Measurements from ENCODE around the gene ARF1. TPM values are rescaled to one million over a fixed set of nuclear protein-coding genes. Genes with fewer than 3 reads are reported as not detected.

The ARF1 gene
- total RNA-seq (100 to 1,000 TPM; 291 to 356 TPM), polyA plus RNA-seq (100 to 1,000 TPM; 232 to 349 TPM)
- long read RNA-seq, donor 1, transcript ARF1-210 (5 exons, 597 nt): minor isoform, 18 of 2,655 reads
- long read RNA-seq, donor 1, transcript ARF1-202 (5 exons, 678 nt): minor isoform, 12 of 2,655 reads
- long read RNA-seq, donor 1, transcript ARF1-201 (5 exons, 1,888 nt): major isoform, 2,324 of 2,655 reads
- long read RNA-seq, donor 1, transcript ARF1-213 (5 exons, 1,972 nt): minor isoform, 79 of 2,655 reads
- long read RNA-seq, donor 1, partial matches to known transcripts: 116 of 2,655 reads
- long read RNA-seq, donor 1, other reads (novel, unspliced or antisense): 87 of 2,655 reads
- long read RNA-seq, donor 2, transcript ARF1-213 (5 exons, 1,972 nt): minor isoform, 7 of 304 reads
- long read RNA-seq, donor 2, transcript ARF1-201 (5 exons, 1,888 nt): major isoform, 256 of 304 reads
- long read RNA-seq, donor 2, partial matches to known transcripts: 14 of 304 reads
- long read RNA-seq, donor 2, other reads (novel, unspliced or antisense): 24 of 304 reads

- peaks cover 2 to 10% of the 10 kb centered on the region in 2 donors for H3K4me1 ChIP-seq (ENCODE audit: control insufficient read depth in 1 of 2, insufficient read depth in 2 of 2, low read length in 2 of 2)
- H3K9me3 ChIP-seq (ENCODE audit: control insufficient read depth, low read length): no peaks in the 10 kb centered on the region
- 1% methylated on average over 58 to 87 of the region's 87 CpGs for WGBS, 2 donors
- no peaks in the 10 kb centered on the region for H3K36me3 ChIP-seq (ENCODE audit: control insufficient read depth in 1 of 2, insufficient read depth in 2 of 2, low read length in 1 of 2)
- intact Hi-C loops (cut with DNase I): loop anchor here (2.0 to 10.0 kb wide), 3 partner anchors 26 to 738 kb away; partner anchors contain the start of gene MRPL55 (in 1 of the 2)
- peak within 1 kb of the TSS; percentile 58 to 88 for H3K27ac ChIP-seq (ENCODE audit: low read depth in 1 of 2, low read length in 2 of 2)
- DNase-seq (peak; percentile 95 to 96), ATAC-seq (ENCODE audit: low FRiP score) (peak; percentile 96)
- H3K27me3 ChIP-seq (ENCODE audit: control insufficient read depth in 1 of 2, insufficient read depth in 2 of 2, low read length in 1 of 2): no peaks in the 10 kb centered on the region
- H3K4me3 ChIP-seq (ENCODE audit: low read length in 2 of 2): peak within 1 kb of the TSS; percentile 46 to 96
These were observed at the start of gene ARF1 for GRCh38 chr1:228082214-228082917. ARF1 (plus strand) TSS chr1:228082708; CDS start chr1:228097115, 14,407 bp downstream.

DNA sequence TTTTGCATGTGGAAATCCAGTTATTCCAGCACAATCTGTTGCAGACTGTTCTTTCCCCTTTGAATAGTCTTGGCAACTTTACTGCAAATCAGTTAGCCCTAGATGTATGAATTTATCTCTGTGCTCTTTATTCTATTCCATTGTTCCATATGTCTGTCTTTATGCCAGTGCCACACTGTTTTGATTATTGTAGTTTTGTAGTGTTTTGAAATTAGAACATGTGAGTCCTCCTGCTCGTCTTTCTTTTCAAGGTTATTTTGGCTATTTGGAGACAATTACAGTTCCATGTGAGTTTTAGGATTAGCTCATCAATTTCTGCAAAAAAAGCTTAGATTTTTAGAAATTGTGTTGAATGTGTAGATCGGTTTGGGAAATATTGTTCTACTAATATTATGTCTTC lies 49.1 kb upstream of the ARF1 start:
- no peaks in the 10 kb centered on the region for H3K4me1 ChIP-seq (ENCODE audit: control insufficient read depth in 1 of 2, insufficient read depth in 2 of 2, low read length in 2 of 2)
- no peak for ATAC-seq (ENCODE audit: low FRiP score)
- no peak for DNase-seq
- H3K4me3 ChIP-seq (ENCODE audit: low read length in 2 of 2): no peak overlapping the region
- H3K9me3 ChIP-seq (ENCODE audit: control insufficient read depth, low read length): peaks cover 5% of the 10 kb centered on the region
- intact Hi-C loops (cut with DNase I): no loop called here
- 87 to 92% methylated on average over 2 of the region's 2 CpGs for WGBS, 2 donors
- H3K27me3 ChIP-seq (ENCODE audit: control insufficient read depth in 1 of 2, insufficient read depth in 2 of 2, low read length in 1 of 2): no peaks in the 10 kb centered on the region
- no peaks in the 10 kb centered on the region for H3K36me3 ChIP-seq (ENCODE audit: control insufficient read depth in 1 of 2, insufficient read depth in 2 of 2, low read length in 1 of 2)
- no peak overlapping the region for H3K27ac ChIP-seq (ENCODE audit: low read depth in 1 of 2, low read length in 2 of 2)

- Histone ChIP-seq H3K4me3 (ENCODE audit: low read length in 2 of 2) (no peak overlapping the region), H3K27me3 (ENCODE audit: control insufficient read depth in 1 of 2, insufficient read depth in 2 of 2, low read length in 1 of 2) (no peaks in the 10 kb centered on the region), H3K4me1 (ENCODE audit: control insufficient read depth in 1 of 2, insufficient read depth in 2 of 2, low read length in 2 of 2) (no peaks in the 10 kb centered on the region), H3K27ac (ENCODE audit: low read depth in 1 of 2, low read length in 2 of 2) (no peak overlapping the region), H3K9me3 (ENCODE audit: control insufficient read depth, low read length) (peaks cover 2% of the 10 kb centered on the region), H3K36me3 (ENCODE audit: control insufficient read depth in 1 of 2, insufficient read depth in 2 of 2, low read length in 1 of 2) (no peaks in the 10 kb centered on the region)
- DNase-seq: peak; percentile 27 to 60
- 92 to 95% methylated on average over 16 of the region's 16 CpGs for WGBS, 2 donors
- intact Hi-C loops (cut with DNase I): no loop called here
- no peak for ATAC-seq (ENCODE audit: low FRiP score)
These were observed 47.3 kb upstream of the ARF1 start for GRCh38 chr1:228034954-228035837.

DNA sequence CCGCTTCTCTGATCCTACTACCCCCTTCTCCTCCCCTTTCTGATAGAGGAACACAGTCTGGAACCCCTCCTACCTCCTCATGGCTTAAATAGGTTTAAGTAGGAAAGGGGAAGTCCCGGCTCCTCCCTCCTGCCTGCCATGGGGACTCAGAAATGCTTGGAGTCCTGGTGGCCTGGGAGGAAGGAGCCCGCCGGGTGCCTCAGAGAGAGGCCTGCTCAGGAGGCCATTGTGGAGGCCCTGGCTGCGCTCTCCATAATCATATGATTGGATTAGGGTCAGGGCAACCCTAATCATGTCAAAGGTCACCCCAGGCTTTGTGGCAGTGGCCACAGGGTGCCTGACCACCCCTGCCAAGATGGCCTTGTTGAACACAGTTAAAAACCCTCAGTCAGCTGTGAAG lies 46.7 kb upstream of the ARF1 start:
- DNase-seq: peak; percentile 19
- ATAC-seq (ENCODE audit: low FRiP score): no peak
- H3K27ac ChIP-seq (ENCODE audit: low read depth in 1 of 2, low read length in 2 of 2): no peak overlapping the region
- no peaks in the 10 kb centered on the region for H3K27me3 ChIP-seq (ENCODE audit: control insufficient read depth in 1 of 2, insufficient read depth in 2 of 2, low read length in 1 of 2)
- intact Hi-C loops (cut with DNase I): no loop called here
- H3K9me3 ChIP-seq (ENCODE audit: control insufficient read depth, low read length): peaks cover 2% of the 10 kb centered on the region
- no peaks in the 10 kb centered on the region for H3K4me1 ChIP-seq (ENCODE audit: control insufficient read depth in 1 of 2, insufficient read depth in 2 of 2, low read length in 2 of 2)
- H3K4me3 ChIP-seq (ENCODE audit: low read length in 2 of 2): no peak overlapping the region
- H3K36me3 ChIP-seq (ENCODE audit: control insufficient read depth in 1 of 2, insufficient read depth in 2 of 2, low read length in 1 of 2): no peaks in the 10 kb centered on the region
- 90 to 91% methylated on average over 4 to 5 of the region's 5 CpGs for WGBS, 2 donors

DNA sequence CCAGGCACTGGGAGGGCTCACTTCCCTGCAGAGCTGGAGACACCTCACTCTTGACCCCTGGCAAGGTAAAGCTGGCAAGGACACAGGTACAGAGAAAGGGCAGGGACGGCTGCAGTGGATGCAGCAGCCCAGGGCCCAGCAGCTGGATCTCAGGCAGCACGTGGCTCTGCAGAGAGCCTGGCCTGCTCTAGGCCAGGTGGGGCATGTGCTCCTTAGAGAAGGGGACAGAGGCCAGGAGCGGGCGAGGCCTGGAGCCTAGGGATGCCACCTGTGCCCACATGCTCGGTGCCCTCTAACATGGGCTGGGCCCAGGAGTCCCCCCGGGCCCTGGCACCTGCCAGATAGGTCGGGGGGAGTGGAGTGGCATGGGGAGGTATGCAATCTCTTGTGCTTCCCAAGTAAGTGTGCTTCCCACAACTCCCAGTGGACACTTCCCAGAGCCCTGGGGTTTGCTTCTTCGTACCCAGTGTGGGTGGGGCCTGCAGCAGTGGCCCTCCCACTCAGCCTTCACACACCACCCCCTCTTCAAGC lies 45.7 kb upstream of the ARF1 start:
- H3K27ac ChIP-seq (ENCODE audit: low read depth in 1 of 2, low read length in 2 of 2): no peak overlapping the region
- DNase-seq (peak; percentile 12 to 55), ATAC-seq (ENCODE audit: low FRiP score) (no peak)
- intact Hi-C loops (cut with DNase I): no loop called here
- WGBS, 2 donors: 90 to 91% methylated on average over 8 of the region's 8 CpGs
- no peaks in the 10 kb centered on the region for H3K36me3 ChIP-seq (ENCODE audit: control insufficient read depth in 1 of 2, insufficient read depth in 2 of 2, low read length in 1 of 2)
- H3K27me3 ChIP-seq (ENCODE audit: control insufficient read depth in 1 of 2, insufficient read depth in 2 of 2, low read length in 1 of 2): no peaks in the 10 kb centered on the region
- no peaks in the 10 kb centered on the region for H3K4me1 ChIP-seq (ENCODE audit: control insufficient read depth in 1 of 2, insufficient read depth in 2 of 2, low read length in 2 of 2)
- H3K9me3 ChIP-seq (ENCODE audit: control insufficient read depth, low read length): peaks cover 2% of the 10 kb centered on the region
- H3K4me3 ChIP-seq (ENCODE audit: low read length in 2 of 2): no peak overlapping the region

DNA sequence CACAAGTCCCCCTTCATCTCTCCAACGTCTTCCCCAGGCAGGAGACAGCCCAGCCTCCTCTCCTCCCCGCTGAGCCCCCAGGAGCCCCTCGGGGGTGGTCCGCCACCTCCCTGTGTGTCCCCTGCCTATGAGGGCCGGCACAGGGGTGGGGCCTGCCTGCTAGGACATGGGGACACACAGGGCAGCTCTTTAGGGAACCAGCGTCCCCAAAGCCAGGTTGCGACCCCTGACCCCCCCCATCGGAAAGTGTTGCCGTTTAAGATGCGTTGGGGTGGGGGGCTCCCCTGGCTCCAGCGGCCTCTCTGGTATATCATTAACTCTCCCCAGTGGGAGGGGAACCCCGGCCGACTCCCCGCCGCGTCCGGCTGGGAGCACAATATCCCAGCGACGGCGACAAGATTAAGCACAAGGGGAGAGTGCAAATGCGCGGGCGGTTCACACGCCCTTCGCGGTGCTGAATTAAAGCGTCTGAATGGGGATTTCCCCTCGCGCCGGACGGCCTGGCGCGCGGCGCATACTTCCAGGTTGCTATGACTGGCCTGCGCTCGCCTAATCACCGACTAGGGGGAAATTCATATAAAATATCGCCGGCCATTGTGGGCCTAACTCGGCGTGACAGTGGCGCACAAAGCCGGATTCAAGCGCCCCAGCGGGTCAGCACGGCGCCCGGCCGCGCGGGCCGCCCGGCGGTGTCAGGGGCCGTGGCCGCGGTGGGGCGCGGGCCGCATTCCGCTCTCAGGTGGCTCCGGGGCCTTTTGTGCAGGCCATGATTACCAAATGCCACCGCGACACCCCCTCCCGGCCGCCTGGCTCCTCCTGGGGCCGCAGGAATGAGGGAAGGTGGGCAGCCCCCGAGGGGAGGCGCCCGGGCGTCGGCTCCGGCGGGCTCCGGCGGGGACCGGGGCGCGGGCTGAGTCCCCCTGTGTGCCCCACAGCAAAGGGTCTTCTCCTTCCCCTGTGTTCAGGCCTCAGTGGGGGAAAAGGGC lies 44.8 kb upstream of the ARF1 start:
- no peaks in the 10 kb centered on the region for H3K27me3 ChIP-seq (ENCODE audit: control insufficient read depth in 1 of 2, insufficient read depth in 2 of 2, low read length in 1 of 2)

GRCh38 chr1:228038387-228039005 lies 44.0 kb upstream of the ARF1 start:
- H3K27ac ChIP-seq (ENCODE audit: low read depth in 1 of 2, low read length in 2 of 2): no peak overlapping the region
- H3K4me3 ChIP-seq (ENCODE audit: low read length in 2 of 2): no peak overlapping the region
- no peaks in the 10 kb centered on the region for H3K9me3 ChIP-seq (ENCODE audit: control insufficient read depth, low read length)
- ATAC-seq (ENCODE audit: low FRiP score): no peak
- peak; percentile 18 to 43 for DNase-seq
- no peaks in the 10 kb centered on the region for H3K27me3 ChIP-seq (ENCODE audit: control insufficient read depth in 1 of 2, insufficient read depth in 2 of 2, low read length in 1 of 2)
- H3K36me3 ChIP-seq (ENCODE audit: control insufficient read depth in 1 of 2, insufficient read depth in 2 of 2, low read length in 1 of 2): no peaks in the 10 kb centered on the region
- 88 to 90% methylated on average over 11 of the region's 11 CpGs for WGBS, 2 donors
- H3K4me1 ChIP-seq (ENCODE audit: control insufficient read depth in 1 of 2, insufficient read depth in 2 of 2, low read length in 2 of 2): no peaks in the 10 kb centered on the region
- intact Hi-C loops (cut with DNase I): no loop called here

More for the DNA sequence above, 44.8 kb upstream of the ARF1 start:
- DNase-seq (peak; percentile 44 to 68), ATAC-seq (ENCODE audit: low FRiP score) (no peak)
- Histone ChIP-seq H3K4me1 (ENCODE audit: control insufficient read depth in 1 of 2, insufficient read depth in 2 of 2, low read length in 2 of 2) (no peaks in the 10 kb centered on the region), H3K9me3 (ENCODE audit: control insufficient read depth, low read length) (no peaks in the 10 kb centered on the region), H3K4me3 (ENCODE audit: low read length in 2 of 2) (no peak overlapping the region), H3K27ac (ENCODE audit: low read depth in 1 of 2, low read length in 2 of 2) (no peak overlapping the region), H3K36me3 (ENCODE audit: control insufficient read depth in 1 of 2, insufficient read depth in 2 of 2, low read length in 1 of 2) (no peaks in the 10 kb centered on the region)
- intact Hi-C loops (cut with DNase I): no loop called here
- WGBS, 2 donors: 12% methylated on average over 79 to 80 of the region's 80 CpGs
